GM21526 (cell line): ENCODE measurements around the gene TMEM170B.

ENCODE experiments used
- ATAC-seq: cut with Tn5 transposase; IDR thresholded peaks from one replicate; pipeline ENCODE4 v1.9.1; 2021; ENCODE audit warnings: moderate library complexity; ENCODE audit not compliant: unreplicated experiment, low FRiP score

Gene TMEM170B

DNA sequence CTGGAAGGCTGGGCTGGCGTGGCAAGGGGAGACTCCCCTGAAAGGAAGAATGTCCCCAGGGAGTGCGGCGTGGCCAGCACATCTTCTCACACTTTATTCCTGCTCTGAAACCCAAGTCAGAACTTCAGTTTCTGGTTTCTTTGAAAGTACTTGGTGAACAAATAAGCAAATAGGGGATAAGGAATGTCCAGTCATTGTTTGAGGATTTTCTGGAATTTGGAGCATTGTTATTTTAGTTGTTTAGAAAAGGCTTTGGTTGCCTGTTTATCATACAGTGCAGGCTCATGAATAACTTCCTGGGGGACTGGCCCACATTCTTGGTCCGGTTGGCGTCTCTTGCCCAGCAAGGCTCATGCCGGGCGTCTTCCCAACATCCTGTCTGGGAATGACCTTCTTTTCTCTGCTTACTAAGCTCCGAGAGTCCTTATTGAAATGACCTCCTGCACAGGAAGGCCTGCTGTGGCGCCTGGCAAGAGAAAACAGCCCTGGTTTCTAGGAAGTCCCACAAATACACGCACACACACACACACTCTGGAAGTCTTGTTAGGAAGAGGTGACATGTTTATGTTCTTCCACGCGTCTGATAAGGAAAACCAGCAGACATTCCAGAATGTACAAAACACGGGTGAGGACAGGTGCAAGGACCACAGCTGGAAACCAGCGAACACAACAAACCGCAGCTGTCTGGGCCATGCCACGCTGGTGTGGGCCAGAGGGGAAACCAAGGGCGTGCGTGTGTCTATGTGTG is 71.9 kb downstream of the TMEM170B start:
- no peak for ATAC-seq

DNA sequence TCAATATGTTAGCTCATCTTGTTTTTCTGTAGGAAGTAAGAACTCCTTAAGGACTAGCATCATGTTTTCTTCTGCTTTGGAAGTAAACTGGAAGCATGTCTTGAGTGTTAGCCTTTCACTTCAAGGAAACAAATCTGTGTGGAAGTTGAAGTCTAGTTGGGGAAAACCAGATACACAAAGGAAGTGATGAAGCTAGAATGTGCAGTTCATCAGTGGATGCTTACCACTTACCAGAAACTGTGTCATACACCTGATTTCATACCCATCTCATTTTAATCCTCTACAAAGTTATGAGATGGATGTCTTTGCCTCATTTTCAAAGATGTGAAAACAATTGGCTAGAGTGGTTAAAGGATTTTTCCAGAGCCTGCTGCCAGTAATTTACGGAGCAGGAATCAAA is 75.8 kb downstream of the TMEM170B start:
- no peak for ATAC-seq

DNA sequence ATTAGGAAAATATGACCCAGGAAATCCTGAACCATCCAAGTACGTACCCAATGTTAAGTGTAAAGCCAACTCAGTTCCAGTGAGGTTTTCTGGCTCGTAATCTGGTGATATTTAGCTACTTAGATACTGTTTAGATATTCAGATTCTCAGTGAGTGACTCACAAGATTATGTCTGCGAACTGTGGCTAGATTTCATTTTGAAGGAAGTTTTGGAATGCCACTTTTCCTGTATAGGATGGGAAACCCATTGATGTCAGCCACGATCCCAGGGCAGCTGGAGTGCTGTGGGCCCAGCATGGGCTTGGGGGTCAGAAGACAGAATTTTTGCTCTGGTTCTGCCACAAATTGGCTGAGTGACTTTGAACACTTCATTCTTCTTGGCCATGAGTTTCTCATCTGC is 76.3 kb downstream of the TMEM170B start:
- ATAC-seq = no peak

DNA sequence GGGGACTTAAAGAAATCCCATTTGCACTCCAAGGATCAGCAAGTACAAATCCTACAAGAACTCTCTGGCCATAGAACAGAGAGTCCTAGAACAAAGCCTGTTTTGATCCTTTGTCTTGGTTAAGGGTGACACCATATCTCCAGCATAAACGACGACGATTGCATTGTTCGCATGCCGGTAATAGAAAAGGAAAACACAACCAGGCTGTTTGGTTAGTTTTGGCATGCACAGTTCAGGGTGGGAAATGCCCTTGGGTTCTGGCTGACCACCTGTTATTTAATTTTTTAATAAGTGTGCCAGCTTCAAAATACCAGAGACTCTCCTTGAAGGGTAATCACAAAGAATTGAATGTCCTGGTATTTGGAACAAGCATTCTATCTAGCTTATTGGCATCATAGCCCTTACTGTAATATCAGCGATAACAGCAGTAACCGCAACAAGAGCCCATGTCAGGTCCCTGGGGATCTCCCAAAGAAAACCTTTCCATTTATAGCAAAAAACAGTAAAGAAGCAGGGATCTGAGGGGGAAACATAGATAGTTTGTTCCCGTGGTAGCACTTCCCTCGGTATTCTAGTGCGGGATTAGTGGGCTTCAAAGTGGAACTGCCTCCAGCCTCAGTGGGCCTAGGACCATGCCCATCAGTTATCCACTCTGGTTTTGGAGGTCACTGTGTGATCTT is 77.1 kb downstream of the TMEM170B start:
- no peak for ATAC-seq

DNA sequence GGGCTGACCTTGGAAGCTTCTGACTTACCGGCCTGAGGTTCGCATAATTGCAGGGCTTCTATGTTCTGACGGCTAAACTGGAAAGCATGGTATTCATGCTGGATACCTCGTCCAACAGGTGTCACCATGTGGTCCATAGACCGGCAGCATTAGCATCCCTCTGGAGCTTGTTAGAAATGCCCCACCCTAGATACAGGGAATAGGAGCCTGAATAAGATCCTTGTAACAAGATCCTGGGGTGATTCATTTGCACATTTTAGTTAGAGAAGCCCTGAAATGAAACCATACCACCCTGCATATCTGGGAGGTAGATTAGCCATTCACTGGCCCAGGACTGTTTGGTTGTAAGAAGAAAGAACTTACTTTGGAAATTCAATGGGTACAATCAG is 77.7 kb downstream of the TMEM170B start:
- ATAC-seq = no peak

DNA sequence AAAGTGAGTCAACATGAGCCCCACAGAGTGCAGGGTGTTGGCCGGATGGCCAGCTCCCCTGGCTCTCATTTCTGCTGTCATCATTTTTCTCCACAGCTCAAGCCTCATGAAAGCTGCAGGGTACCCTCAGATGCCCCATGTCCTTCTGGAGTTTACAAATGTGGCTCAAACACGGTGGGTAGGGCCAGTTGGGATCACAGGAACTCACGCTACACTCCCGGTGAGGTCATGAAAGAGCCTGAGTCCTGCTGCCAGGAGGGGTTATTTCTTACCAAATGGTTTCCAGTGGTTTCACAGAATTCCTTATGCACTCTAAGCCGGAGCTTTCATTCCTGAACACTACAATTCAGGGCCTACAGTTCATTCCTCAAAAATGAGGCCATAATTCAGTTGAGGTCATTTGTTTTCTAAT is 78.7 kb downstream of the TMEM170B start:
- ATAC-seq = no peak

DNA sequence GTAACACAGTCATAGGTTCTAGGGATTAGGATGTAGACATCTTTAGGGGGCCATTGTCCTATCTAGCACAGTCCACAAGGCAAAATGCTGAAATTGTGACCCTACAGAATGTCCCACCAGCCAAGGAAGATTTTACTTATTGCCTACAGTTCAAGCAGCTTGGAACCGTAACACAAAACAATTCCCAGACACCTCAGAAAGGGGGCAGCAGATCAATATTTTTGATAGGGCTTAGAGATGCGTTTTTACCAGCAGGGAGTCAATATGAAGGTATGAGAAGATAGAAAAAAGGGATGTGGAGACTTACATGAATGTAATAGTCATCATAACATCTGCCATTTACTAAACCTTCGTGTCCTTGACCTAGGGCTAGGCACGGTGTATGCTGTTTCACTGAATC is 81.0 kb downstream of the TMEM170B start:
- no peak for ATAC-seq

DNA sequence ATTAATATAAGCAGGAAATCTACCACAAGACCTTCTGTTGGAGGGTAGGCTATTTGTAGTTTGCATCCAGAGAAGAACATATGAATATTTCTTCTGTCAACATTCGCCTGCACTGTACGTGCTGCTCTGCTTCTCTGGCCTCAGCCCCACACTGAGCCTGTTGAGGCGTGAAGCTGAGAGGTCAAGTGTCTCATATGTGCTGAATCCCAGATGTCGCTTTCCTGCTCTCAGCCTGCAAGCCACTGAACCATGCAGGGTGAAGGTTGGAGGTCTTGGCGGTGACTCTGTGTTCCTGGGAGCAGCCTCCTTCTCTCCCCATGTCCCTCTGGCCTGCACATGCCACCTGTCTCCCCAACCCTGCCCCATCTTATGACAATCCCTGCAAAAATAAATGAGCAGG is 83.6 kb downstream of the TMEM170B start:
- no peak for ATAC-seq

DNA sequence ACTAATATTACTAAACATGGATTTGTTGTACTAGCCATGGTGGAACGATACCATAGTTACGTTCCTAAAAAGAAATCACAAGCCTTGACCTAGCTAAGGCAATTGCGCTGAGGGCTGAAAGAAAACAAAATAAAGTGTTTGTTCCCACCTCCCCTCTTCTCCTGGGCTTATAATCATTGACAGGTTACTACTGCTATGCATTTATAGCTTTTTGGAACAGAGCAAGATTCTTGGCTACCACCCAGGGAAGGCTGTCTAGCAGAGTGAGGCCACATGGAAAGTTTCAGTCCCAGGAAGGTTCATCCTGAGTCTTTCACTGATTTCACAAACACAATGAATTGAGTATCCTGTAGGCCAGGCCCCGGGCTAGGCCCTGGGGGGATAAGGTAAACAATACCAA is 84.6 kb downstream of the TMEM170B start:
- ATAC-seq = no peak

DNA sequence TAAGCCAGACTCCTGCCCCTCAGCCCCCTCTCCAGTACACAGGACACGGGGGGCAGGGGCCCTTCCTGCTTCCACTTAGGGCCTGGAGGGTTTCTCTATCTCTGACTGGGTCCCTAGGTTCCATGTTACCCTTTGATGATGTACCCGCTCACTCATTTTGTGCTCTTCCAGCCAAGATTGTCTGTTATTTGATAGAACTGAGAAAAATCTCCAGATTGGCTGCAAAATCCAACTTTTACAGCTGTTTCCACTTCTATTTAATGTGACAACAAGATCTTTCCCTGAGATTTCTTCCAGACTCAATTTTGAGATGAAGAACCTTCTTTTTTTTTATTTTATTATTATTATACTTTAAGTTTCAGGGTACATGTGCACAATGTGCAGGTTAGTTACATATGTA is 85.7 kb downstream of the TMEM170B start:
- ATAC-seq = no peak

DNA sequence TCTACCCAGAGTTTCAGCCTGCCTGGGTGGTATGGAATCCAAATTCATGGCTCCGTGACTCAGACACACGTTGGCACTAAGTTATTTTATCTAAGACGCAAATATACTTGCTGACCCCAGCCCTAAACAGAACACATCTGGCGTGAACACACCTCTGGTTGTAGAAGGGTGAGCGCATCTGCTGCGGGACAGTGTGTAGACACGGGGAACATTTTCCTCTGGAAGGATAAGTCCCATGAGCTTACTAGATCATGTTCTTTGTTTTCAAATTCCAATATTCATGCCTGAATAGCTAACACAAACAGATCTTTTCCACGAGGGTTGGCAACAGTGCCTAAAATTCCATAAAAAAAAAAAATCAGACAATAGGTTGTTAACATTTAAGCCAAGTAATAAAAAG is 87.8 kb downstream of the TMEM170B start:
- no peak for ATAC-seq

DNA sequence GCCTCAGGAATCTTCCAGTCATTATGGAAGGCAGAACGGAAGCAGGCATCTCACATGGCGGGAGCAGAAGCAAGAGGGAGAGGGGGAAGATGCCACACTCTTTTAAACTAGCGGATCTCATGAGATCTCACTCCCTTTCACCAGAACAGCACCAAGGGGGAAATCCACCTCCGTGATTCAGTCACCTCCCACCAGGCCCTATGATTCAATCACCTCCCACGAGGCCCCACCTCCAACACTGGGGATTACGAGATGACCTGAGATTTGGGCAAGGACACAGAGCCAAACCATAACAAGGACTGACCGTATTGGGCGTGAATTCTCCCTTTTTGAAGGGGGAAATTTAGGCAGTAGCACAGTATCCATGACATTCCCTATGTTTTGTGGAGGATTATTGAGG is 88.8 kb downstream of the TMEM170B start:
- ATAC-seq = no peak

DNA sequence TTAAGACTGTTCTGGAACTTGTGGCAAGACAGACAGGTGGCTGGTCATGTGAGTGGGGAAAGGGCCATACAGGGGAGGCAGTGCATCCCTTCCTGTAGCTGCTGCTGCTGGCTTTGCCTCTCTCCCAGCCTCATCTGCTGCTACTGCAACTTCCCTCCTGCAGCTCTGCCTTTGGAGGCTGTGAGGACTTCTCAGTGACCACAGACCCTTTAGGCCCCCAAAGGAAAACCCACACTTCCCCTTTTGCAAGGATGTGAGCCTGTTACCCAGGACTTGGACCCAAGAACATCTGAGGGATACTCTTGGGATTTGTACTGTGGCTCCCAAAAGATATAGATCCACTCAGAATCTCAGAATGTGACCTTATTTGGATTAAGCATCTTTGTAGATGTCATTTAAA is 91.0 kb downstream of the TMEM170B start:
- no peak for ATAC-seq

DNA sequence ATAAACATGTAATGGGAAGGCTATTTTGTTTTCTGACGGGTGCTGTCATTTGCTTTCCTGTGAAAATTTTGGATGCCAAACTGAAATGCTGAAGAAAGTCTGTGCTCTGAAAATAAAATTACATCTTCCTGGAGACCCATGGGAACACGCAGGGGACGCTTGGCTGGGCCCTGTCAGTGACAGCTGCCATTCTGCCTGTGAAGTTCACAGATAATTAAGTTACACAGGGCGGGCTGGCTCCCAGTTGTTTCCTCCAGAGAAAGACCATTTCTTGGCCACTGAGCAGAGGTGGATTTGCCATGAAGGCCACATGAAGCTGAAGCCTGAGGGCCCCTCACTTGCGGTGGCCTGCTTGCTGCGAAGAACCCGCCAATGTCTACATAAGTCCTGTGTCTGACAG is 93.5 kb downstream of the TMEM170B start:
- no peak for ATAC-seq

DNA sequence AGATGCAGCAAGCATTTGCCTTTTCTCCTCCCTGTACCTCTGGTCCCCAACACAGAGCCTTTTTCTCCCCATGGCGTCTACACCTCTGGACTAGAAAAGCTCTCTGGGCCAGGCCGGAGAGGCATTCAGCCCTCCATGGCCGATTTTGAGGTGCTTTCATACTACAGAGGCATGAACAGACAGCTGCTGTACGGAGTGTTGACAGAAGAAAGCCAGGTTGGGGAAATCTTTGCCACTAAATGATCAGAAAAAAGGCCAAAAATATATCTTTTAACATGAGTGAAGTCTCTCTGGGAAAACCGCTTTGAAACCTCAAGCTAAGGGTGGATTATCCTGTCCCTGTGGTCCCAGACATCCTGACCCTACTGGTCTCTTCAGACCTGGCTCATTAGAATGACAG is 94.0 kb downstream of the TMEM170B start:
- no peak for ATAC-seq

DNA sequence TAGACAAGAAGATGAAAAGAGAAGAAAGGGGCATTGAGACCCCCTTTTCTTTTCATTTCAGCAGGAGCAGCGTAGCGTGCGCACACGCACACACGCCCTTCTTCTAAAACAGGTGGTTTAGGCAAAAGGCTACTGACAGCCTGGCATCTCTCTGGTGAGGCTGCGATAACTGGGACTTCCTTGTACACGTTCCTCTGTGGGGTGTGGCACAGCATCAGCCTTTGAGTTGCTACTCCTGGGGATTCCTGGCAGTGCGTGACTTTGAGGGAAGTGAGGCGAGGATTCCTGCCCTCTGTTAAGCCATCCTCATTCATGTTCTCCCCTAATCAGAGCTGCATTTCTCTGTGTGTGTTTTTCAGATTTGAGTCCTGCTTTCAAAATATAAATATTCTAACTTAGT is 94.7 kb downstream of the TMEM170B start:
- ATAC-seq = no peak

DNA sequence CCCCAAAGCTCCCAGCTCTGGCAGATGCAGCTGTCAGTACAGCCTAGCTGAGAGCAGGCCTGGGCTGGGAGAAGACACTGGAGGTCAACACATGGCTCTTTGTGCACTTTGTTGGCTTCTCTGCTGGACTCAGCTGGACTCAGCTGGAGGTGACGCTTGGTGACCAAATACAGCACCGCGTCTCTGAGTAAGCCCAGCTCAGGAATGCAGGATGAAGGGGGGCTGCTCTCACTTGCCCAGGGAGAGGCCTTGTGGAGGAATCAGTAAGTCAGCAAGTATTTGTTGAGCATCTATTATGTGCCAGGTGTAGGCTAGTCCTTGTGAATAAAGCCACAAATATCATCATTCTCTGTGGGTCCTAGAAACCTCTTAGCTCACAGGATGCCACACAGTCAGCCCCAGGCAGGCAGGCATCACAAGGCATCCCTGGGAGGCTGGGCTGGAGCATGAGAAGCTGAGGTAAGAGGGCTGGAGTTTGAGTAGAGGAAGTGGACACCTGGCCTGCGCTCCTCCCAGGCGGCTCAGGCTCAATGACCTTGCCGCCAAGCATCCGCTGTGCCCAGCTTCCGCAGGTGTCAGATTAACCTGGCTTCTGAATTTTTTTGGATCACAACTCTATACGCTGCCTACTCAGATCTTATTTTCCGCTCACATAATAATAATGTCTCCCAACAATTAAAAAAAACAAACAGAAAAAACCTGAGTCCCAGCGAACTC is 95.4 kb downstream of the TMEM170B start:
- no peak for ATAC-seq
